HG03571 (cell line): ENCODE measurements around the gene NUPR1.
"Not testable (repeated sequence)": the region's sequence is repeated elsewhere in the genome, so short reads cannot be mapped to it uniquely, and the experiment has no call there.

Source experiments
- ATAC-seq: cut with Tn5 transposase; IDR thresholded peaks from one replicate; pipeline ENCODE4 v1.9.1; 2021; ENCODE audit not compliant: unreplicated experiment

Gene NUPR1

GRCh38 chr16:28499854-28500253, 38.9 kb downstream of the NUPR1 start:
- no peak for ATAC-seq

- ATAC-seq: no peak
These were observed 40.0 kb downstream of the NUPR1 start for GRCh38 chr16:28498666-28499381.

DNA sequence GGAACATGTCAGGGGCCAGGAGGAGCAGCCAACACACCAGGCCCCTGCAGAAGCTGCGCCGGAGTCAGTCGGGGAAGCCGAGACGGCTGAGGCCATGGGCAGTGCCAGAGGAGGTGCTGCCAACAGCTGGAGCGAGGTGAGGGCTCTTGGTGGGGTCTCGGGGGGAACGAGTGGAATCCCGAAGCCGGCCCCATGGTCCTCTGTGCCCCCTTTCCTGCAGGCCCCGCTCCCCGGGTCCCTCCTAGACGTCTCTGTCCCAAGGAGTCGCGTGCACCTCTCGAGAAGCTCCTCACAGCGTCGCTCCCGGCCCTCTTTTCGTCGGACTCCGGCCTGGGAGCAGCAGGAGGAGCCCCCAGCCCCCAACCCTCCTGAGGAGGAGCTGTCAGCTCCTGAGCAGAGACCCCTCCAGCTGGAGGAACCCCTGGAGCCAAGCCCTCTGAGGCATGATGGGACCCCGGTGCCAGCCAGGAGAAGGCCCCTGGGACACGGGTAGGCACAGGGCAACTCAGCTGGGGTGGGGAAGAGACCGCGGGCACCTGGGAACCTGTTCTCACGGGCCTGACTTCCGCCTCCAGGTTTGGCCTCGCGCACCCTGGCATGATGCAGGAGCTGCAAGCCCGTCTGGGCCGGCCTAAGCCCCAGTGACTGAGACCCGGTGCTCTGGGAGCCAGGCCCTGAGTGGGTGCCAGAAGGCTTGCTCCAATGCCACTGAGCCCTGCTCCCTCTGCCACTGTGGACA, 40.7 kb downstream of the NUPR1 start:
- ATAC-seq: no peak

DNA sequence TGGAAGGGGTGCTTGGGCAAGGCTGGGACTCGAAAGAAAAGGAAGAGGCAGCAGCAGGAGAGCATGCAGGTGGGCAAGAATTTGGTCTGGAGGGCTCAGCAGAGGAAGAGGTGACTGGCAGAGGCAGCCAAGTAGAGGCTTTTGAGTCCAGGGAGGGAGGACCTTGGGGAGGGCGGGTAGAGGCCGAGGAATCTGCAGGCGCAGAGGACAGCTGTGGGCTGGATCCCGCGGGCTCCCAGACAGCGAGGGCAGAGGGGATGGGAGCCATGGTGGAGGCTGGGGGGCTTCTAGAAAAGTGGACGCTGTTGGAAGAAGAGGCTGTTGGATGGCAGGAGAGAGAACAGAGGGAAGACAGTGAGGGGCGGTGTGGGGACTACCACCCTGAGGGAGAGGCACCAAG, 41.4 kb downstream of the NUPR1 start:
- ATAC-seq: no peak

DNA sequence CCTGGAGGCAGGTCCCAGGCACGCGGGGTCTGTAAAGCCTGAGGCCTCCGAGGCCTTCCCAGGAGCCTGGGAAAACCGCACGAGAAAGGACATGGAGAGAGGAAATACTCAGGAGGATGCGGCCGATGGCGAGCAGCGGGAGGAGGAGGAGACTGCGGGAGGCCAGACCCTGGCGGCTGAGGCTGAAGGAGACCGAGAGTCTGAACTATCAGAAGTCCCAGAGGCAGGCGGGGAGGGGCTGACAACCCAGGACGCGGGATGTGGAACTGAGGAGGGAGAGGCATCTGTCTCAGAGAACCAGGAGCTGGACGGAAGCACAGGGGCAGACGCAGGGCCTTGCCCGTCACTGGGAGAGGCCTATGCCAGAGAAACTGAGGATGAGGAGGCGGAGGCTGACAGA, 41.9 kb downstream of the NUPR1 start:
- ATAC-seq: no peak

DNA sequence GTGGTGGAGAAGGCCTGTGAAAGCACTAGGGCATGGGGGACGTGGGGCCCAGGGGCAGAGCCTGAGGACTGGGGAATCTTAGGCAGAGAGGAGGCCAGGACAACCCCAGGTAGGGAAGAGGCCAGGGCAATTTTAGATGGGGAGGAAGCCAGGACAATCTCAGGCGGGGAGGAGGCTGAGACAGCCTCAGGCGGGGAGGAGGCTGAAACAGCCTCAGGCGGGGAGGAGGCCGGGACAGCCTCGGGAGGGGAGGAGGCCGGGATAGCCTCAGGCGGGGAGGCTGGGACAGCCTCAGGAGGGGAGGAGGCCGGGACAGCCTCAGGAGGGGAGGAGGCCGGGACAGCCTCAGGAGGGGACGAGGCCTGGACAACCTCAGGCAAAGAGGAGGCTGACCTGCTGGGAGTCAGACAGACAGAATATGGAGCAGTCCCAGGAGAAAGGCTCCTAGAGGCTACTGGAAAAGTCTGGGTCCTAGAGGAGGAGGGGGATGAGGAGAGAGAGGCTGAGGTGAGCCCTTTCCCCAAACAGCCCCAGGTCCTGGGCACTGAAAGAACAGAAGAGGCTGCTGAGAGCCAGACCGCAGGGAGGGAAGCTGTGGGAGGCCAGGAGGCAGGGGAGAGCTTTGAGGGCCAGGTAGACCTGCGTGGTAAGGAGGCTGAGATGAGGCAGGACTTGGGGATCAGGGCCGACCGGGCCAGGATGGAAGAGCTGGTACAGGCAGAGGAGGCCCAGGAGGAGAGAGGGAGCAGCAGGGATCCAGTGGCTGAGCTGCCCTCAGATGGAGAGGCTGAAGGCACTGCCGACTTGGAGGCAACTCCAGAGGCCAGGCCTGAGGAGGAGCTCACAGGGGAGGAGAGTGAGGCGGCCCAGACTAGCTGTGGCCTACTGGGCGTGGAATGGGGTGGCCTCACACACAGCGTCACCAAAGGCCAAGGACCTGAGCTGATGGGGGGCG, 42.7 kb downstream of the NUPR1 start:
- ATAC-seq: no peak

GRCh38 chr16:28495098-28495793, 43.5 kb downstream of the NUPR1 start:
- no peak for ATAC-seq

- peak; percentile 37 for ATAC-seq
These were observed 44.5 kb downstream of the NUPR1 start, which contains the start of gene APOBR for GRCh38 chr16:28494121-28494851. Gene APOBR (plus strand): TSS chr16:28494643. CDS start chr16:28494682, 39 bp downstream.

DNA sequence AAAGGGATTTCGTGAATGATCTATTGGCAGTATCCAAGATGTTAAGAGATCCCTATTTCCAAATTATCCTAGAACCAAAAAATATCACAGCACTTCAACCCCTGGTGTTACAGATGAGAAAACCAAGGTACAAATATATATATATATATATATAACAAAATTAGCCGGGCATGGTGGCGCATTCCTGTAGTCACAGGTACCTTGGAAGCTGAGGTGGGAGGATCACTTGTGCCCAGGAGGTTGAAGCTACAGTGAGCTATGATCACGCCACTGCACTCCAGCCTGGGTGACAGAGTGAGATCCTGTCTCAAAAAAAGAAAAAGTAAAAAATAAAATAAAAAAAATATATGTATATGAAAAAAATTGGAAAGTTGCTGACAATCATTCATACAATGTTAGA, 46.3 kb downstream of the NUPR1 start:
- ATAC-seq: no peak

DNA sequence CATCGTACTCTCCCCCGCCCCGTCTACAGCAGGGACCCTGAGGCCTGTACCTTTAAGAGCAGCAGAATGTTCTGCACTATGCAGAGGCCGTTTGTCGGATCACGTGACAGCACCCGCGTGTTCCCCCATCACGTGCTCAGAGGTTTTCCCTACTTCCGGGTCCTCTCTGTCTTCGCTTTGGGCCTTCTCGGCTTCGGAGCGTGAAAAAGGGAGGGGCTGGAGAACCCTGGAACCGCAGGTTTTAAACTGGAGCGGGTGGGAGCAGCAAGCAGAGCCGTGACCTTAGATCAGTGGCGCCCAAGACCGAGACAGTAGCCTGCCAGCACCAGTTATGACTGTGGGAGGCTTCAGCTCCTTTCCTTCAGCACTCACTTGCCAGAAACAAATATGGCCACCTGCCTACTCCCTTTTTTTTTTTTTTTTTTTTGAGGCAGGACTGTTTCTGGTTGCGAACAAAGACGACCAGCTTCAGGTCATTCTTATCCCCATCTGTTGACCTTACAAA, 46.8 kb downstream of the NUPR1 start, which contains the start of gene CLN3:
TSS of gene CLN3 (minus strand) at position 105 of the 505 bp plus-strand sequence. CDS start 315 bp downstream, outside the sequence.
- peak; percentile 68 for ATAC-seq

- ATAC-seq: peak; percentile 6
These were observed 47.4 kb downstream of the NUPR1 start for GRCh38 chr16:28491230-28491969.

DNA sequence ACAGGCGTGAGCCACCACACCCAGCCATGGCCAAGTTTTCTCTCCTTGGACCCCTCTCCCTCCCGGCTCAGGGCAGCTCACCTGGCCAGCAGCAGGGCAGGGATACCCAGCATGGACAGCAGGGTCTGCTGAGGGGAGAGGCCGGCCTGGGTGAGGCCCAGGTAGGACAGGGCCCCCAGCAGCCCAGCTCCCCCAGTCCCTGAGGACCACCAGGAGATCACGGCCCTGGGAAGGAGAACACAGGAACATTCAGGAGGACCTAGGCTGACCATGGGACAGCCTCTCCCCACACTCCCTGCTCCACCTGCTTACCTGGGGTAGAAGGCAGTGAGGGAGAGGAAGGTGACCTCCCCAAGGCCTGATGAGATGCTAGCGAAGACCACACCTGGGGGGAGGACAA, 52.5 kb downstream of the NUPR1 start:
- no peak for ATAC-seq

GRCh38 chr16:28483361-28483760, 55.4 kb downstream of the NUPR1 start:
- ATAC-seq: not testable (repeated sequence)
